GM21737 (cell line): ENCODE results near the gene TIMELESS.
"Not testable (repeated sequence)": the region's sequence is repeated elsewhere in the genome, so short reads cannot be mapped to it uniquely, and the experiment has no call there.

Experiments
- ATAC-seq: cut with Tn5 transposase; IDR thresholded peaks from one replicate; pipeline ENCODE4 v1.9.1; 2021; ENCODE audit warnings: mild to moderate bottlenecking, moderate library complexity; ENCODE audit not compliant: unreplicated experiment

TIMELESS gene, protein sequence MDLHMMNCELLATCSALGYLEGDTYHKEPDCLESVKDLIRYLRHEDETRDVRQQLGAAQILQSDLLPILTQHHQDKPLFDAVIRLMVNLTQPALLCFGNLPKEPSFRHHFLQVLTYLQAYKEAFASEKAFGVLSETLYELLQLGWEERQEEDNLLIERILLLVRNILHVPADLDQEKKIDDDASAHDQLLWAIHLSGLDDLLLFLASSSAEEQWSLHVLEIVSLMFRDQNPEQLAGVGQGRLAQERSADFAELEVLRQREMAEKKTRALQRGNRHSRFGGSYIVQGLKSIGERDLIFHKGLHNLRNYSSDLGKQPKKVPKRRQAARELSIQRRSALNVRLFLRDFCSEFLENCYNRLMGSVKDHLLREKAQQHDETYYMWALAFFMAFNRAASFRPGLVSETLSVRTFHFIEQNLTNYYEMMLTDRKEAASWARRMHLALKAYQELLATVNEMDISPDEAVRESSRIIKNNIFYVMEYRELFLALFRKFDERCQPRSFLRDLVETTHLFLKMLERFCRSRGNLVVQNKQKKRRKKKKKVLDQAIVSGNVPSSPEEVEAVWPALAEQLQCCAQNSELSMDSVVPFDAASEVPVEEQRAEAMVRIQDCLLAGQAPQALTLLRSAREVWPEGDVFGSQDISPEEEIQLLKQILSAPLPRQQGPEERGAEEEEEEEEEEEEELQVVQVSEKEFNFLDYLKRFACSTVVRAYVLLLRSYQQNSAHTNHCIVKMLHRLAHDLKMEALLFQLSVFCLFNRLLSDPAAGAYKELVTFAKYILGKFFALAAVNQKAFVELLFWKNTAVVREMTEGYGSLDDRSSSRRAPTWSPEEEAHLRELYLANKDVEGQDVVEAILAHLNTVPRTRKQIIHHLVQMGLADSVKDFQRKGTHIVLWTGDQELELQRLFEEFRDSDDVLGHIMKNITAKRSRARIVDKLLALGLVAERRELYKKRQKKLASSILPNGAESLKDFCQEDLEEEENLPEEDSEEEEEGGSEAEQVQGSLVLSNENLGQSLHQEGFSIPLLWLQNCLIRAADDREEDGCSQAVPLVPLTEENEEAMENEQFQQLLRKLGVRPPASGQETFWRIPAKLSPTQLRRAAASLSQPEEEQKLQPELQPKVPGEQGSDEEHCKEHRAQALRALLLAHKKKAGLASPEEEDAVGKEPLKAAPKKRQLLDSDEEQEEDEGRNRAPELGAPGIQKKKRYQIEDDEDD

GRCh38 chr12:56448860-56449621, at the start of gene TIMELESS:
Gene TIMELESS (minus strand): TSS chr12:56449426. CDS start chr12:56434170, 15,256 bp downstream.
- ATAC-seq, result peak; percentile 92

- not testable (repeated sequence) for ATAC-seq
Measured at GRCh38 chr12:56498126-56498902, 49.1 kb upstream of the TIMELESS start.

DNA sequence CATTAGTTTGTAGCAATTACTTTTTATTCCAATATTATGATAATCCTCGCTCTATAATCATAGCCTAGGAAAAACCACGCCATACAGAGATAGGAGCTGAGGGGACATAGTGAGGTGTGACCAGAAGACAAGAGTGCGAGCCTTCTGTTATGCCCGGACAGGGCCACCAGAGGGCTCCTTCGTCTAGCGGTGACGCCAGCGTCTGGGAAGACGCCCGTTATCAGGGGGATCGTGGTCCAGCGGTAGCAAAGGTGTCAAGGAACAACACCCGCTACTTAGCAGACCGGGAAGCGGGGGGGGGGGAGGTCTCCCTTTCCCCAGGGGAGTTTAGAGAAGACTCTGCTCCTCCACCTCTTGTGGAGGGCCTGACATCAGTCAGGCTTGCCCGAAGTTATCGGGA, 47.5 kb upstream of the TIMELESS start:
- not testable (repeated sequence) for ATAC-seq

- not testable (repeated sequence) for ATAC-seq
Measured at GRCh38 chr12:56494481-56494880, 45.3 kb upstream of the TIMELESS start.

GRCh38 chr12:56494106-56494415, 44.8 kb upstream of the TIMELESS start:
- not testable (repeated sequence) for ATAC-seq

GRCh38 chr12:56493409-56494105, 44.3 kb upstream of the TIMELESS start:
- ATAC-seq, result not testable (repeated sequence)

GRCh38 chr12:56490360-56490759, 41.1 kb upstream of the TIMELESS start:
- ATAC-seq, result no peak

- ATAC-seq, result peak; percentile 89
Measured at GRCh38 chr12:56488041-56488955, 39.1 kb upstream of the TIMELESS start, which contains the start of gene GLS2. Gene GLS2 (minus strand): TSS chr12:56488161. CDS start chr12:56488118, 43 bp downstream.

DNA sequence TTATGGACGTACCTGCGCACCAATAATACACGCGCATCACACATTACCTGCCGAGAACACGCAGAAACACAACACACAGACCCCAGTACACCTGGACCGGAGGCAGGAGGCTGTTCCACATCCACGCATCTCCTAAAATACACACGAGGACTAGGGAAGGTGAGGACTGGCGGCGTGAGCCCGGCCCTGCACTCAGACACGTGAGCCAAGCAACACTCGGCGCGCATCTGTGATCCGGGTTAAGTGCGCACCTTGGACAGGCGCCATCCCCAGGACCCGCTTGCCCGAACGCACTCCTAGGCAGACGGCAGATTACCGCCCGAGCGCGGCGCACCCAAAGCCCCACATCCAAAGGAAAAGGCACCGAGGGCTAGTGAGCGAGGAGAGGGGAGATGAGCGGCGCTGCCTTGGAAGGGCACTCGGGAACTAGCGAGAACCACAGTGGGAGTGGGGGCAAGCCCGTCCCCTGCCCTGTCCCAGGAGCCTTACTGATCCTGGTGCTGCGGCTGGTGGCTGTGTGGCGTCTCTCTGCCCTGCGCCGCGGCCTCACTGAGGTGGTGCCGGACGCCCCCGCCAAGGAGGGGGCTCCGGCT, 38.3 kb upstream of the TIMELESS start:
- peak; percentile 16 for ATAC-seq

DNA sequence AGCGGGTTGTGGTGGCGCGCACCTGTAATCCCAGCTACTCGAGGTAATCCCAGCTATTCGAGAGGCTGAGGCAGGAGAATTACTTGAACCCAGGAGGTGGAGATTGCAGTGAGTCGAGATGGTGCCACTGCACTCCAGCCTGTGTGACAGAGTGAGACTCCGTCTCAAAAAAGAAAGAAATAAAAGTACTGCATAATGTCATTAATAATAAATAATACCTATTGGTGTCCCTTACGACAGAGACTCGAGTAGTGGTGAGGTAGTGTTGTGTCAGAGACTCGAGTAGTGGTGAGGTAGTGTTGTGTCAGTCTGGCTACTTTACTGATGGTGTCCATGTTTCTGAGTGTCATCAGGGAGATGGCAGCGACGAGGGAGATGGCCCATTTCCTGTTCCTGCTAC, 37.5 kb upstream of the TIMELESS start:
- no peak for ATAC-seq

DNA sequence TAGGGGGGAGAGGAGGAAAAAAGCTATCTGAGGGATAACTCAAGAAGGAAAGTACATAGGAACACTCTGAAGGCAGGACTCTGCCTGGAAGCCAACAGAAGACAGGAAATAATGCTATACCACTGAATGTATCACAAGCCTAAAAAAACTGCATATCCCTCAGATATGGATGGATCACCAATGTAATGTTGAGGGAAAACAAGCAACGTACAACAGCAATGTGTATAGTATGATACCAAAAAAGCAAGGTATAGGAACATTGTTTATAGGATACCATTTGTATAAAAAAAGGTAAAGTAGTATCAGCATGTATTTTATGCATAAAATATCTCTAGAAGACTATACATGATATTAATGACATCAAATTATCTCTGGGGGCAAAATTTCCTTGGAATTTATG, 35.3 kb upstream of the TIMELESS start:
- no peak for ATAC-seq

- ATAC-seq, result no peak
Measured at GRCh38 chr12:56479625-56480024, 30.4 kb upstream of the TIMELESS start.

DNA sequence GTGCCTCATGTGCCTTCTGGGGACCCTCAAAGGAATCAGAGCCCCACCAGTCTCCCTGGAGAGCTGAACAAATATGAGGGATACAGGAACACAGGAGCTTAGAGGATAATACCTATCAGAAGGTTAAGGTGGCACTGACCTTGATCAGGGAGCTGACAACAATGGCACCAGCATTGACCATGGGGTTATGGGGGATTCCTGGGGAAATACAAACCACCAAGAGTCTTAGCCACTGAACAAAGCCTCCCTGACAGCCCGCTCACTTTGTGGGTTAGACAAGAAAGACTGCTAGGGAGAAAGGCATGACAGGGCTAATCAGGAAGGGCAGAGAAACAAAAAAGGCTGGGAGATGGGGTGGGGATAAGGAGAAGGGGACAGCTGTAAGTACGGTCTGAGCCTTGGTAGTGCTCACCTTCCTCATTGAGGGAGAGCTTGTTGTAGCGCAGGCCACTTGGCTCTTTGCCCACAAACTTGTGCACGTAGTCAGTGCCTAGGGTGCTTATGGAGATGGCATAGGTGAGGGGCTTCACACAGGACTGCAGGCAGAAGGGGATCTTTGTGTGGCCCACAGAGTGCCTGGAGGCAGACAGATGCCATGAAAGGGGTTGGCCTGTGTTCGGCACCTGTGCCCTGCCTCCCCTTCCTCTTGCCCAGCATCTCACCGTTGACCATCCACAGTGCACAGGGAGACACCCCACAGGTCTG, 28.4 kb upstream of the TIMELESS start:
- no peak for ATAC-seq

DNA sequence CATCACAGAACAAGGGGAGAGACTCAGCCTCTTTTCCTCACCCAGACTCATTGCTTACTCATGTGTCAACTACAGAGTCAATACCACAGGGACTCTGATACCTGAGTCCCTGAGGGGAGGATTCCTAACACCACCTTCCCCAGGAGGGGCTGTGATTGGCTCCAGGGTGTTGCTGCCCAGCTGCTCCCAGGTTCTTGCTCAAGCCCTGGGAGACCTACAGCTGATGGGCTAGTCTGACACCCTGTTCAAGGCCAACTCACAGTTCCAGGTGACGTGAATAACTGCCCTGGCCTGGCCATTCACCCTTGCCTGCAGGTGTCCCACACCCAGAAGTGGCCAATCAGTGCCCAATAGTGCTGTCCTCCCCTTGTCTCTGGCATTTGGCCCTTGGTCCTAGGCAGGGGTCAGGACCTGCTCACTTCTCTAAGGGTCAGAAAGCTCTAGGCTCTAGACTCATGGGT, 27.8 kb upstream of the TIMELESS start:
- ATAC-seq, result no peak

GRCh38 chr12:56476143-56476542, 26.9 kb upstream of the TIMELESS start:
- no peak for ATAC-seq

DNA sequence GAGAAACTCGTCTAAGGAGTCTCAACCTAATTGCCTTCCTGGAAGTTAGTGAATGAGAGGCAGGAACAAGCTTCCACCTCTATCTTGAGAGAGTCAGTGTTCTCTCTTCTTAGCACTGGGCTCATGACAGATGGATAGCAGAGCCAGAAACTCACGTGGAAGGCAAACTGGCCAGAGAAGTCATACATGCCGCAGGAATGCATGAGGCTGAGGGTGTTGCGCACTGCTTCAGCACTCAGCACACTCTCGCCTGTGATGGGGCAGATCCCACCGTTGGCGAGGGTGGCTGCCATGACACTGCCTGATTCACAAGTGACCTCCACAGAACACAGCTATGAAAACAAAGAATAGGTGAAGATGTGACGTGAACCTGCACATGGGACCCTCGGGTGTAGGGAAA, 25.2 kb upstream of the TIMELESS start:
- no peak for ATAC-seq
